ENCODE data around the gene MLXIPL.

GRCh38 chr7:73567846-73568685 is 56.3 kb downstream of the MLXIPL start:
- TF ChIP-seq MAX (IDR thresholded peaks at IDR 0.05): no peak
- no peak for TF ChIP-seq CTCF (IDR thresholded peaks at IDR 0.05; ENCODE audit: low read depth, low read length, missing input control)
- TF ChIP-seq ZBTB33 (IDR thresholded peaks at IDR 0.05): no peak
- no peak for TF ChIP-seq YY1 (IDR thresholded peaks at IDR 0.05)

Measured in liver (tissue), 2 donors.